HEK293 (cell line): ENCODE data around the gene ADCY3.

ENCODE experiments used
- CTCF ChIA-PET: fragments of 350-600 bp; formaldehyde crosslinking; extraction: SDS; loops from one replicate; lab custom pipeline; 2021; ENCODE audit warnings: antibody characterized with exemption; lab: Yijun Ruan, JAX
- POLR2A ChIA-PET: fragments of 300-600 bp; formaldehyde crosslinking; extraction: SDS; loops from one replicate; lab custom pipeline; 2020; ENCODE audit warnings: antibody characterized with exemption, inconsistent platforms; lab: Yijun Ruan, JAX
- H3K27ac ChIP-seq: fragments of 200-500 bp; sonication (Bioruptor generic); 2 replicates; pipeline ENCODE4 v1.5.1; 2014; ENCODE audit warnings: low read depth, low read length, control low read depth, inconsistent platforms; ENCODE audit errors: extremely low read depth
- H3K36me3 ChIP-seq, 2 experiments: fragments of 200-500 bp in 1 of 2; sonication (Bioruptor generic) in 1 of 2; 1 replicate in 1 of 2; 2 replicates in 1 of 2; pipeline ENCODE4 v1.5.1; 2014 to 2017; ENCODE audit warnings: inconsistent platforms in 2 of 2, low read length in 2 of 2; ENCODE audit not compliant: control insufficient read depth in 2 of 2, insufficient read depth in 1 of 2
- H3K4me1 ChIP-seq: fragments of 200-500 bp; sonication (Bioruptor generic); 2 replicates; pipeline ENCODE4 v1.5.1; 2014; ENCODE audit warnings: mild to moderate bottlenecking, low read length, inconsistent platforms; ENCODE audit not compliant: control insufficient read depth, insufficient read depth
- H3K4me3 ChIP-seq: 2 replicates; pipeline ENCODE4 v1.5.1; 2011; ENCODE audit warnings: low read depth, mild to moderate bottlenecking, control low read depth, low read length, moderate library complexity
- H3K9me3 ChIP-seq: fragments of 200-500 bp; sonication (Bioruptor generic); 2 replicates; pipeline ENCODE4 v1.5.1; 2014; ENCODE audit warnings: low read depth, low read length, inconsistent platforms; ENCODE audit not compliant: control insufficient read depth, insufficient read depth
- BCL6B ChIP-seq: fragments of 450-650 bp; formaldehyde crosslinking; IDR thresholded peaks from 2 replicates; pipeline ENCODE4 v1.5.1; 2017; ENCODE audit warnings: missing biosample characterization, missing genetic modification characterization
- KLF16 ChIP-seq: fragments of 450-650 bp; formaldehyde crosslinking; IDR thresholded peaks from 2 replicates; pipeline ENCODE4 v1.5.1; 2017; ENCODE audit warnings: missing biosample characterization, missing genetic modification characterization
- KLF17 ChIP-seq: fragments of 450-650 bp; formaldehyde crosslinking; IDR thresholded peaks from 2 replicates; pipeline ENCODE4 v1.5.1; 2016; ENCODE audit warnings: missing biosample characterization, missing genetic modification characterization
- SP2 ChIP-seq: fragments of 450-650 bp; formaldehyde crosslinking; IDR thresholded peaks from 2 replicates; pipeline ENCODE4 v1.5.1; 2016; ENCODE audit warnings: missing biosample characterization, missing genetic modification characterization
- TSHZ1 ChIP-seq: fragments of 450-650 bp; formaldehyde crosslinking; IDR thresholded peaks from 2 replicates; pipeline ENCODE4 v1.5.1; 2016; ENCODE audit warnings: missing biosample characterization, missing genetic modification characterization, borderline replicate concordance
- ZBTB1 ChIP-seq: fragments of 450-650 bp; formaldehyde crosslinking; IDR thresholded peaks from 2 replicates; pipeline ENCODE4 v1.5.1; 2016; ENCODE audit warnings: missing biosample characterization, missing genetic modification characterization
- ZBTB6 ChIP-seq: fragments of 450-650 bp; formaldehyde crosslinking; IDR thresholded peaks from 2 replicates; pipeline ENCODE4 v1.5.1; 2017; ENCODE audit warnings: missing biosample characterization, missing genetic modification characterization
- ZNF146 ChIP-seq: fragments of 450-650 bp; formaldehyde crosslinking; IDR thresholded peaks from 2 replicates; pipeline ENCODE4 v1.5.1; 2016; ENCODE audit warnings: missing biosample characterization, missing genetic modification characterization
- ZNF184 ChIP-seq: fragments of 450-650 bp; IDR thresholded peaks from 2 replicates; pipeline ENCODE4 v1.5.1; 2018; ENCODE audit warnings: missing biosample characterization, mild to moderate bottlenecking, missing genetic modification characterization
- ZNF2 ChIP-seq: fragments of 450-650 bp; formaldehyde crosslinking; IDR thresholded peaks from 2 replicates; pipeline ENCODE4 v1.5.1; 2016; ENCODE audit warnings: missing biosample characterization, missing genetic modification characterization
- ZNF26 ChIP-seq: fragments of 450-650 bp; formaldehyde crosslinking; IDR thresholded peaks from 2 replicates; pipeline ENCODE4 v1.5.1; 2016; ENCODE audit warnings: missing biosample characterization, missing genetic modification characterization
- ZNF302 ChIP-seq: fragments of 450-650 bp; formaldehyde crosslinking; IDR thresholded peaks from 2 replicates; pipeline ENCODE4 v1.5.1; 2016; ENCODE audit warnings: missing biosample characterization, missing genetic modification characterization, low read depth
- ZNF433 ChIP-seq: fragments of 450-650 bp; formaldehyde crosslinking; IDR thresholded peaks from 2 replicates; pipeline ENCODE4 v1.5.1; 2016; ENCODE audit warnings: missing biosample characterization, missing genetic modification characterization, low read depth
- ZNF488 ChIP-seq: fragments of 450-650 bp; formaldehyde crosslinking; IDR thresholded peaks from 2 replicates; pipeline ENCODE4 v1.5.1; 2016; ENCODE audit warnings: missing biosample characterization, missing genetic modification characterization
- ZNF530 ChIP-seq: fragments of 450-650 bp; formaldehyde crosslinking; IDR thresholded peaks from 2 replicates; pipeline ENCODE4 v1.5.1; 2016; ENCODE audit warnings: low read depth, missing biosample characterization, missing genetic modification characterization
- ZNF580 ChIP-seq: fragments of 450-650 bp; formaldehyde crosslinking; IDR thresholded peaks from 2 replicates; pipeline ENCODE4 v1.5.1; 2016; ENCODE audit warnings: missing biosample characterization, missing genetic modification characterization
- ZNF677 ChIP-seq: fragments of 450-650 bp; IDR thresholded peaks from 2 replicates; pipeline ENCODE4 v1.5.0; 2018; ENCODE audit warnings: missing biosample characterization, mild to moderate bottlenecking, missing genetic modification characterization, moderate library complexity
- ZNF704 ChIP-seq: fragments of 450-650 bp; formaldehyde crosslinking; IDR thresholded peaks from 2 replicates; pipeline ENCODE4 v1.5.1; 2016; ENCODE audit warnings: missing biosample characterization, missing genetic modification characterization
- ZNF747 ChIP-seq: fragments of 450-650 bp; formaldehyde crosslinking; IDR thresholded peaks from 2 replicates; pipeline ENCODE4 v1.5.1; 2016; ENCODE audit warnings: missing biosample characterization, missing genetic modification characterization
- ZNF785 ChIP-seq: fragments of 450-650 bp; formaldehyde crosslinking; IDR thresholded peaks from 2 replicates; pipeline ENCODE4 v1.5.1; 2016; ENCODE audit warnings: missing biosample characterization, missing genetic modification characterization
- ZNF843 ChIP-seq: fragments of 450-650 bp; formaldehyde crosslinking; IDR thresholded peaks from 2 replicates; pipeline ENCODE4 v1.5.1; 2016; ENCODE audit warnings: missing biosample characterization, missing genetic modification characterization
- ZSCAN5A ChIP-seq: fragments of 450-650 bp; formaldehyde crosslinking; IDR thresholded peaks from 2 replicates; pipeline ENCODE4 v1.5.1; 2016; ENCODE audit warnings: missing biosample characterization, missing genetic modification characterization

ADCY3 gene

GRCh38 chr2:24837996-24838513, 82.0 kb downstream of the ADCY3 start:
- Histone ChIP-seq H3K9me3 (no peaks in the 10 kb centered on the region), H3K36me3 (peaks cover 0 to 79% of the 10 kb centered on the region in 2 experiments; a peak in 2 of 3 replicates), H3K4me1 (no peaks in the 10 kb centered on the region), H3K4me3 (no peak overlapping the region), H3K27ac (no peak overlapping the region)
- CTCF ChIA-PET, result no interaction called here
- POLR2A ChIA-PET, result no interaction called here
- TF ChIP-seq ZNF433 (tag by site-specific recombination) (no peak), ZNF488 (no peak), ZNF704 (tag by site-specific recombination) (no peak), BCL6B (tag by site-specific recombination) (no peak), KLF17 (no peak), SP2 (tag by site-specific recombination) (no peak), ZNF302 (tag by site-specific recombination) (no peak), ZNF184 (tag by site-specific recombination) (no peak), ZNF146 (no peak), ZBTB6 (no peak)
- TF ChIP-seq, all 188 proteins: peak for 0

- H3K4me1 ChIP-seq, result no peaks in the 10 kb centered on the region
- ChIA-PET CTCF (no interaction called here), POLR2A (no interaction called here)
- no peak overlapping the region for H3K4me3 ChIP-seq
- H3K36me3 ChIP-seq, result peaks cover 0 to 69% of the 10 kb centered on the region in 2 experiments; a peak in 2 of 3 replicates
- no peaks in the 10 kb centered on the region for H3K9me3 ChIP-seq
- TF ChIP-seq ZNF26 (tag by site-specific recombination) (no peak), TSHZ1 (tag by site-specific recombination) (no peak), ZNF530 (no peak), KLF16 (tag by site-specific recombination) (no peak), ZNF580 (no peak), ZNF2 (tag by site-specific recombination) (no peak), ZNF677 (no peak), ZNF785 (no peak), ZNF843 (tag by site-specific recombination) (no peak), ZBTB1 (tag by site-specific recombination) (no peak), ZSCAN5A (tag by site-specific recombination) (no peak), ZNF747 (tag by site-specific recombination) (no peak)
- no peak overlapping the region for H3K27ac ChIP-seq
These were observed 83.3 kb downstream of the ADCY3 start for GRCh38 chr2:24836706-24837105.
